Measurements from ENCODE around the gene ARMC6. TPM values are rescaled to one million over a fixed set of nuclear protein-coding genes. Genes with fewer than 3 reads are reported as not detected.

ARMC6 gene
- 10 to 100 TPM; 34.7 to 41.6 (median 40.8) TPM for polyA plus RNA-seq (ENCODE audit: insufficient read length in 3 of 3)
- long read RNA-seq, donor 1, transcript ARMC6-202 (8 exons, 2,383 nt): major isoform, 7 of 11 reads
- long read RNA-seq, donor 1, partial matches to known transcripts: 0 of 11 reads
- long read RNA-seq, donor 1, other reads (novel, unspliced or antisense): 0 of 11 reads
- long read RNA-seq, donor 2, transcript ARMC6-202 (8 exons, 2,383 nt): major isoform, 9 of 21 reads
- long read RNA-seq, donor 2, partial matches to known transcripts: 9 of 21 reads
- long read RNA-seq, donor 2, other reads (novel, unspliced or antisense): 0 of 21 reads
- long read RNA-seq, donor 3, transcript ARMC6-202 (8 exons, 2,383 nt): major isoform, 5 of 16 reads
- long read RNA-seq, donor 3, partial matches to known transcripts: 9 of 16 reads
- long read RNA-seq, donor 3, other reads (novel, unspliced or antisense): 0 of 16 reads
- long read RNA-seq, donor 4, transcript ARMC6-202 (8 exons, 2,383 nt): major isoform, 13 of 14 reads
- long read RNA-seq, donor 4, partial matches to known transcripts: 0 of 14 reads
- long read RNA-seq, donor 4, other reads (novel, unspliced or antisense): 0 of 14 reads
- long read RNA-seq, donor 5, transcript ARMC6-202 (8 exons, 2,383 nt): major isoform, 5 of 12 reads
- long read RNA-seq, donor 5, partial matches to known transcripts: 5 of 12 reads
- long read RNA-seq, donor 5, other reads (novel, unspliced or antisense): 0 of 12 reads
- long read RNA-seq, donor 6, transcript ARMC6-202 (8 exons, 2,383 nt): major isoform, 8 of 13 reads
- long read RNA-seq, donor 6, partial matches to known transcripts: 0 of 13 reads
- long read RNA-seq, donor 6, other reads (novel, unspliced or antisense): 0 of 13 reads
- long read RNA-seq, donor 7, transcript ARMC6-202 (8 exons, 2,383 nt): major isoform, 9 of 9 reads
- long read RNA-seq, donor 7, partial matches to known transcripts: 0 of 9 reads
- long read RNA-seq, donor 7, other reads (novel, unspliced or antisense): 0 of 9 reads
- long read RNA-seq, donor 8, partial matches to known transcripts: 0 of 3 reads
- long read RNA-seq, donor 8, other reads (novel, unspliced or antisense): 0 of 3 reads
- long read RNA-seq, donor 9, transcript ARMC6-202 (8 exons, 2,383 nt): major isoform, 12 of 15 reads
- long read RNA-seq, donor 9, partial matches to known transcripts: 0 of 15 reads
- long read RNA-seq, donor 9, other reads (novel, unspliced or antisense): 0 of 15 reads
- long read RNA-seq, donor 10, partial matches to known transcripts: 0 of 4 reads
- long read RNA-seq, donor 10, other reads (novel, unspliced or antisense): 0 of 4 reads
- long read RNA-seq, donor 11, partial matches to known transcripts: 0 of 5 reads
- long read RNA-seq, donor 11, other reads (novel, unspliced or antisense): 0 of 5 reads
- long read RNA-seq, donor 12, transcript ARMC6-202 (8 exons, 2,383 nt): major isoform, 17 of 20 reads
- long read RNA-seq, donor 12, partial matches to known transcripts: 0 of 20 reads
- long read RNA-seq, donor 12, other reads (novel, unspliced or antisense): 0 of 20 reads
- long read RNA-seq, donor 13, partial matches to known transcripts: 7 of 13 reads
- long read RNA-seq, donor 13, other reads (novel, unspliced or antisense): 0 of 13 reads
- long read RNA-seq, donor 14: 0 reads
- long read RNA-seq, donor 15: 0 reads
- long read RNA-seq, donor 16, transcript ARMC6-202 (8 exons, 2,383 nt): major isoform, 8 of 13 reads
- long read RNA-seq, donor 16, partial matches to known transcripts: 0 of 13 reads
- long read RNA-seq, donor 16, other reads (novel, unspliced or antisense): 0 of 13 reads

DNA sequence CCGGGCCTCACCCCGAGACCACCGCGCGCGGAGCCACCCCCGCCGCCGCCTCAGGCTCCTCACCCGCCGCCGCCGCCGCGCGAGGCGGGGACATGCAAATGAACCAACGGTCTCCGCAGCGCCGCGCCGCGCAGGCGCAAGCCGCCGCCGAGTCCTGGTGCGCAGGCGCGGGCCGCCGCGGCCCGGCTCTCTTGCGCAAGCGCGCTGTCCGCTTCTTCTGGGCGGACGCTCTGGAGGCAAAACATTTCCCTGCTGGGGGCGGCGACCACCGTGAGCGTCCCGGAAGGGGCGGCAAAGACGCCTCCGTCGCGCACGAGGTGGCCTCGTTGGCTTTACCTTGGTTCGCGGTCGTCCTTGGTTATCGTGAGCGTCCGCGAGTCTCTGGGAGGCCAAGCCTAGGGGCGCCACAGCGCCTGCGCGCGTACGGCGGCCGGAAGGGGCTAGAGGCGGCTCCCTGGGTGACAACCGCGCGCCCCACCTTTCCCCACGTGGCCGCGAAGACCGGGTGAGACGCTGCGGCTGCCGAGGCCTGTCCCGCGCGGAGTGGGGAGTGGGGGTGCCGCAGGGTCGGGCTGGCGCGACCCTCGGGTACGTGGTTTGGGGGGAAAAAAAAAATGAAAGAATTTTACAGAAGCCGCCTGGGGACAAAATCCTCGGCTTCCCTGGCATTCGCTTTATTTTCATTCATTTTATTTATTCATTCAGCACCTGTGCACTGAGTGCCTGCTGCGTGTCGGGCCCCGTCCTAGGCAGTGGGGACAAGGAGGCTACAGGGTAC is at the start of gene ARMC6, which contains the start of gene SUGP2:
Gene ARMC6 (plus strand): TSS at position 178 of the 778 bp plus-strand sequence. CDS start 607 bp downstream, outside the sequence.
Gene SUGP2 (minus strand): TSS at position 92 of the 778 bp plus-strand sequence. CDS start 2,446 bp downstream, outside the sequence.
- DNase-seq: peak; percentile 88

DNA sequence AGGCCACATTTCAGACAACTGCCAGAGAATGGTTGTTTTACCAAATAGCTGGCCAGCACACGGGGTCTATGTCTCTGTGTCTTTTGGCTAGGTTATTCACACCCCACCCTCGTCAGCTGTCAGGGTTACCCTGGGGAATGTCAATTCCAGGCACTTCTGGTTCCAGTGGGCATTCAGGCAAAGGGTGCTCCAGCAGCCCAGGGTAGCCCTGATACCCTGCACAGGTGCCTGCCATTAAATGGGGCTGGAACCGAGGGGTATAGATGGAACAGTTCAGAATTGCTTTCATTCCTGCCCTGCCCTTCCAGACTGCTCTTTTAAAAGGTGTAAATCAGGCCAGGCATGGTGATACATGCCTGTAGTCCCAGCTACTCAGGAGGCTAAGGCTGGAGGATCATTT is 49.2 kb upstream of the ARMC6 start:
- DNase-seq: no peak

DNA sequence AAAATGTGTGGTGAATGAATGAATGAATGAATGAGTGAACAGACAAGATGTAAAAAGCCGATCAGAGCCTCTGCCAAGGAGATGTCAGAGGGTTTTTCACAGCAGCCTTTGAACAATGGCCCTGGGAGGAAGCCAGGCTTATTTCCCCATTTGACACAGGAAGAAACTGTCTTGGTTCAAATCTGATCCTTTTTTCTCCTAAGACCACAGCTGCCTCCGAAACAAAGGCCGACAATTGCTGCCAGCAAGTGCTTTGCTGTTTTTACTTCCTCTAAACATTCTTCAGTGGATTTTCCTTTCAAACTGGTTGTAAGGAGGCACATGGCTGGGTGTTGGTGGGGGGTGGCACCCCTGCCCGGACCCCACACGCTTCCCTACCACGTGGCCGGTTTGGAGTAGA is 48.1 kb upstream of the ARMC6 start:
- no peak for DNase-seq

GRCh38 chr19:18987456-18987855 is 45.9 kb upstream of the ARMC6 start:
- no peak for DNase-seq

DNA sequence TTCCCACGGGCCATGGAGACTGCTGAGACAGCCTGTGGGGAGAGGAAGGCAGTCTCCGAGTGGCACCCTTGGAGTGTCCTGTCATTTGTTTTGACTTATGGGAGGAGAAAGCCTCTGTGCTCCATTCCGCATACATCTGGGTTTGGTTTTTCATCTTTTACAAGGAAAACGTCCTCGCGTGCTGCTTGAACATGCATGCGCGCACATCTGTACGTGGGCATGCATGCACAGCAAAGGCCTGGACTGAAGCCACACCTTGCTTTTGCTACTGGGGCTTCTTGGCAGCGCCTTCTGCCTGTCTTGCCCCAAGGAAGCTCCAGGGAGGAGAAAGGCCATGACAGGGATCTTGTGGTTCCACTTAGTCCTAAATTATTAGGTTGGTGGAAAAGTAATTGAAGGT is 44.1 kb upstream of the ARMC6 start:
- no peak for DNase-seq

GRCh38 chr19:18990128-18990708 is 43.2 kb upstream of the ARMC6 start:
- DNase-seq: no peak

DNA sequence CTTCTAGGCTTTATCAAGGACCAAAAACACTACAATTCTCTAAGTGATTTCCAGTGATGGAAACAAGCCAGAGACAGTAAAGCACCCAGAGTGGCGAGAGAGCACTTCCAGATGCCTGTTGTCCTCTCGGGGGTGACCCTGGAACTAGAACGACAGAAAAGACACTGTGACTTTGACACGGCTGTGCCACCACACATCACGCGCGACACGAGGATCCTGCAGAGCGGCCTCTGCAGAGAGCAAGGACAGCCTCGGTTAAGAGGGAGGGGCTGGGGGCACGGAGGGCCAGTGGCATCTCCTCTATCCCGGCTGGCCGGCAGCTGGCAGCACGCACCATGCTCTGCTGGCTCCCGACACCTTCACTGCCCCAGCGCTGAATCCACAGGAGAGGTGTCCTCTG is 42.4 kb upstream of the ARMC6 start:
- no peak for DNase-seq

GRCh38 chr19:18991468-18991867 is 41.9 kb upstream of the ARMC6 start:
- no peak for DNase-seq

DNA sequence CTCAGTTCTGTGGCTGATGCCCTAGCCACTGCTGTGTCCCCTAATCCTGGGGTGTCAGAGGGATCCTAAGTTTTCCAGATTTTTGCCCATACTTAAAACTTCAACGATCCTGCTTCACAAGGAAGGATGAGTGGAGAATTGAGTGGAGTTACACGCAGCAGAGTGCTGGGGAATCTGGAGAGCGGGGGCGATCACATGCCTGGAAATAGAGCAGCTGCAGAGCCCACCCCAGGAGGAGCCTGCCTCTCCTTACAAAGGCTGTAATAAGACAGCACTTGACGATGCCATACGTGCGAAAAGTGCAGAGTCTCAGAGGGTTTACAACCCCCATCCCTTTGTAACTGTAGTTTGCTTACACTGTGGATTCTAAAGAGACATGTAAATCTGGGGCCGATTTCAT is 40.7 kb upstream of the ARMC6 start:
- no peak for DNase-seq

DNA sequence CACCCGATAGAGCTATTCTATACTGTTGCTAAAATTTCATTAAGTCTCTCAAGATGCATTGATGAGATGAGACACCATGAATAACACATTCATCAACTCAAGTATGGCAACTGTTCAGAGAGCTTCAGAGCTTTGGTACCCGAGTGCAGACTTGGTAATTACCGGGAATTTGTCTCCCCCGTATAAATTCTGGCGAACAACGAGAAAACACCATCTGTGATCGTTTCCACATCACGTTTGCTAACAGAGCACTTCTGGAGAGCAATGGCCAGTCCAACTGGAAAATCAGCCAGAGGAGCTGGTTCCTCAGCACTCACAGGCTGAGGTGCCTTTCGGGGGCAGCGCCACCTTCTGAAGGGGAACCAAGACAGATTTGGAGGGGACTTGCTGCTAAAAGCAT is 40.3 kb upstream of the ARMC6 start:
- DNase-seq: no peak

DNA sequence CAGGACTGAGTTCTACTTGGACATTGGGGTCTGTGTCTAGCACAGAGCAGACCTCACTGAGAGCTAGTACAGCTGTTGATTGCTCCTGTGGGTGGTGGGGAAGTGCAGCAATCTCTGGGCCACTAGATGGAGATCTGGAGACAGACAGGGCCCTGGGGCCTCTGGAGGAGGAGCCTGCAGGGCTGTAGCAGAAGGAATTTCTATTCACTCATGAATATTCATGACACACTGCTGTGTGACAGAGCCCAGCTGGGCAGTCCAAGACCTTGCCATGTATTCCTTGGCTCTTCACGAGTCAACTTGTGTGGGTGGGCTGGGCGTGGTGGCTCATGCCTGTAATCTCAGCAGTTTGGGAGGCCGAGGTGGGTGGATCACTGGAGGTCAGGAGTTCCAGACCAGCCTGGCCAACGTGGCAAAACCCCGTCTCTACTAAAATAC is 37.6 kb upstream of the ARMC6 start:
- peak; percentile 85 for DNase-seq

DNA sequence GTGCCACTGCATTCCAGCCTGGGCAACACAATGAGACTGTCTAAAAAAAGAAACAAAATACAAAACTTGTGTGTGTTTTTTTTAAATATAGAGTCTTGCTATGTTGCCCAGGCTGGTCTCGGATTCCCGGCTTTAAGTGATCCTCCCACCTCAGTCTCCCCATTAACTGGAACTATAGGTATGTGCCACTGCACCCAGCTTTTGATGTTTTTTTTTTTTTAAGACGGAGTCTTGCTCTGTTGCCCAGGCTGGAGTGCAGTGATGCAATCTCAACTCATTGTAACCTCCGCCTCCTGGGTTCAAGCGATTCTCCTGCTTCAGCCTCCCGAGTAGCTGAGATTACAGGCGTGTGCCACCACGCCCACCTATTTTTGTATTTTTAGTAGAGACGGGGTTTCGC is 37.1 kb upstream of the ARMC6 start:
- DNase-seq: no peak

- DNase-seq: no peak
Measured at GRCh38 chr19:18996796-18997394, 36.5 kb upstream of the ARMC6 start.

DNA sequence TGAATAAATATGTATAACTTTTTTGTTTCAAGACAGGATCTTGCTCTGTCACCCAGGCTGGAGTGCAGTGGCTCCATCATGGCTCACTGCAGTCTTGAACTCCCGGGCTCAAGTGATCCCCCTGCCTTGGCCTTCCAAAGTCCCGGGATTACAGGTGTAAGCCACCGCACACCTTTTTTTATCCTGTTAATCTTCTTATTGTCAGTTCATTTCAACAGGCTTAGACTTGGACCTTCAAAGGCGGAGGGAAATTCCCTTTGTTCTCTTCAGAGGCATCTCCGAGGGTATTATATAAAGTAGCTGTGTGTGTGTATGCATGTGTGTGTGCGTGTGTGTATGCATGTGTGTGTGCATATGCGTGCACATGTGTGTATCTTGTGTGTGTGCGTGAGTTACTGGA is 35.1 kb upstream of the ARMC6 start:
- no peak for DNase-seq

GRCh38 chr19:18999016-18999758 is 34.2 kb upstream of the ARMC6 start:
- DNase-seq: no peak

- no peak for DNase-seq
Measured at GRCh38 chr19:18999896-19000620, 33.3 kb upstream of the ARMC6 start.

DNA sequence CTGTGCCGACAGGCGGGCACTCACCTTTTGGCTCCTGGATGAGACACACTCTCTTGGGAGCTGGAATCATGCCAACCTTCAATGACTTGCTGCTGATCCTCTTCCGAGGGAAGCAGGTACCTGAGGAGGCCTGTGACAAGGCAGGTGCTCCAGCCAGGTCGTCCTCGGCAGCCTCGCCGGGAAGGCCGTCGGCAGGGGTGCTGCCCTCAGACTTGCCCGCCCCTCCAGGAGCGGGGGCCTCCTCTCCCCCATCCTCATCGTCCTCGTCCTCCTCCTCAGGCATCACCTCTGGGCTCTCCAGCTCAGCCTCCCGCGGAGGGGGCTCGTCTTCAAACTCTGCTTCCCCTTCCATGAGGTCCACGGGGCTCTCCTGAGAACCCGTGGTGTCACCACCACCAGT is 29.3 kb upstream of the ARMC6 start:
- DNase-seq: no peak

DNA sequence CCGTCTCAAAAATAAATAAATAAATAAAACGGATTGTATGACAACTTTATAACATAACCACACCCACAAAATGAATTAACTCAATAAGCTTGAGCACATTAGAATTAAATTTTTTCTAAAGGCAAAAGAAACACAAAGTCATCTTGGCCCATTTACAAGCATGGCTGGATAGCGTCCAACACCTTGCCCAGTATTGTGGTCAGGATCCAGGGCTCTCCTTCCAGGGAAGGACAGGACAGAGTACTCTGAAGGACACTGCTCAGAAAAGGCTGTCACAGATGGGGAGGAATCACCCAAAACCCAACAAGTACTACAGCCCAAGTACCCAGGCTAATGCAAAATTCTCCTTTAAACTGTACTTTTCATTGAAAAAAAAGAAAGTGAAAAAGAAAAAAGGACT is 27.2 kb upstream of the ARMC6 start:
- no peak for DNase-seq
